Activated CD8-positive, alpha-beta memory T cell treated with anti-CD3 and anti-CD28 coated beads, Interleukin-2, amount 50 U/mL, for 24 hours (primary cell): ENCODE measurements around the gene SLC4A5.
"Not testable (repeated sequence)": the region's sequence is repeated elsewhere in the genome, so short reads cannot be mapped to it uniquely, and the experiment has no call there.

Source experiments
- DNase-seq: peaks from one replicate; pipeline ENCODE4 v3.0.0-alpha.2; 2020; ENCODE audit errors: extremely low read depth

SLC4A5 gene

GRCh38 chr2:74228772-74229171, 114.4 kb downstream of the SLC4A5 start:
- no peak for DNase-seq

GRCh38 chr2:74227646-74228045, 115.6 kb downstream of the SLC4A5 start:
- DNase-seq = no peak

- DNase-seq = no peak
Observed at GRCh38 chr2:74226648-74227213, 116.5 kb downstream of the SLC4A5 start.

GRCh38 chr2:74225698-74226459, 117.3 kb downstream of the SLC4A5 start:
- DNase-seq = no peak

GRCh38 chr2:74223941-74224770, 119.1 kb downstream of the SLC4A5 start:
- no peak for DNase-seq

- DNase-seq = no peak
Observed at GRCh38 chr2:74222300-74222650, 120.9 kb downstream of the SLC4A5 start.

- no peak for DNase-seq
Observed at GRCh38 chr2:74221604-74222299, 121.5 kb downstream of the SLC4A5 start.

- no peak for DNase-seq
Observed at GRCh38 chr2:74221091-74221490, 122.1 kb downstream of the SLC4A5 start.

GRCh38 chr2:74219846-74220486, 123.2 kb downstream of the SLC4A5 start:
- DNase-seq = no peak

GRCh38 chr2:74216642-74217041, 126.6 kb downstream of the SLC4A5 start:
- DNase-seq = no peak

GRCh38 chr2:74215771-74216170, 127.4 kb downstream of the SLC4A5 start:
- not testable (repeated sequence) for DNase-seq

- DNase-seq = no peak
Observed at GRCh38 chr2:74212702-74213410, 130.4 kb downstream of the SLC4A5 start.

- no peak for DNase-seq
Observed at GRCh38 chr2:74206180-74206688, 137.0 kb downstream of the SLC4A5 start.

- DNase-seq = no peak
Observed at GRCh38 chr2:74205596-74205995, 137.6 kb downstream of the SLC4A5 start.

GRCh38 chr2:74205113-74205512, 138.1 kb downstream of the SLC4A5 start:
- DNase-seq = no peak

- no peak for DNase-seq
Observed at GRCh38 chr2:74204436-74204835, 138.8 kb downstream of the SLC4A5 start.

GRCh38 chr2:74201596-74201995, 141.6 kb downstream of the SLC4A5 start:
- DNase-seq = no peak

- no peak for DNase-seq
Observed at GRCh38 chr2:74201196-74201595, 142.0 kb downstream of the SLC4A5 start.

- DNase-seq = no peak
Observed at GRCh38 chr2:74199871-74200305, 143.3 kb downstream of the SLC4A5 start.

- DNase-seq = no peak
Observed at GRCh38 chr2:74199275-74199701, 143.9 kb downstream of the SLC4A5 start.
